DND-41 (cell line): ENCODE data around the gene FAM9B.

Experiments
- EZH2 ChIP-seq: IDR thresholded peaks from 3 replicates; pipeline ENCODE4 v1.6.1; 2012; ENCODE audit warnings: borderline replicate concordance, low read depth, mild to moderate bottlenecking, moderate library complexity, low read length, inconsistent platforms; ENCODE audit not compliant: severe bottlenecking
- TF ChIP-seq, protein P1 (sequence below): IDR thresholded peaks from 2 replicates; pipeline ENCODE4 v1.5.1; 2012; ENCODE audit warnings: borderline replicate concordance, low read length, moderate library complexity, mild to moderate bottlenecking; ENCODE audit not compliant: poor library complexity, severe bottlenecking; ENCODE audit errors: extremely low read depth

DNA sequence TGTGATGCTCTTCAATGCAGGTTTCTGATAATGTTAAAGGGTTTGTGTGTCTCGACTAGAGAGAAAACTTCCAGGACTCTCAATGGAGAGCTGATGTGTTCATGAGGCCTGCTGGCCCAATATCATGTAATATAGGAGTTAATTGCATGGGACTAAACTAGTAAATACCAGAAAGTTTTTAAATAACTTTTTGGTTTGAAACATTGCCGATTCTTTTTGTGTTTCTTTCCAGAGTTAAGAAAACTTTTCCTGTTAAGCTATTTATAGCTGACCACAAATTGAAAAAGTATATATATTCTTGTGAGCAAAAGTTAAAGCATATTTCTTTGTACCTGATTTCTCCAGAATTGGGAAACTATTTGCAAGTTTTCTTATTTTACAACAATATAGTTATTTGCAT lies 49.7 kb downstream of the FAM9B start:
- TF ChIP-seq, protein P1, sequence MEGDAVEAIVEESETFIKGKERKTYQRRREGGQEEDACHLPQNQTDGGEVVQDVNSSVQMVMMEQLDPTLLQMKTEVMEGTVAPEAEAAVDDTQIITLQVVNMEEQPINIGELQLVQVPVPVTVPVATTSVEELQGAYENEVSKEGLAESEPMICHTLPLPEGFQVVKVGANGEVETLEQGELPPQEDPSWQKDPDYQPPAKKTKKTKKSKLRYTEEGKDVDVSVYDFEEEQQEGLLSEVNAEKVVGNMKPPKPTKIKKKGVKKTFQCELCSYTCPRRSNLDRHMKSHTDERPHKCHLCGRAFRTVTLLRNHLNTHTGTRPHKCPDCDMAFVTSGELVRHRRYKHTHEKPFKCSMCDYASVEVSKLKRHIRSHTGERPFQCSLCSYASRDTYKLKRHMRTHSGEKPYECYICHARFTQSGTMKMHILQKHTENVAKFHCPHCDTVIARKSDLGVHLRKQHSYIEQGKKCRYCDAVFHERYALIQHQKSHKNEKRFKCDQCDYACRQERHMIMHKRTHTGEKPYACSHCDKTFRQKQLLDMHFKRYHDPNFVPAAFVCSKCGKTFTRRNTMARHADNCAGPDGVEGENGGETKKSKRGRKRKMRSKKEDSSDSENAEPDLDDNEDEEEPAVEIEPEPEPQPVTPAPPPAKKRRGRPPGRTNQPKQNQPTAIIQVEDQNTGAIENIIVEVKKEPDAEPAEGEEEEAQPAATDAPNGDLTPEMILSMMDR: no peak
- no peak for TF ChIP-seq EZH2
